Adrenal gland (tissue), 5 donors: ENCODE results near the gene WDR13.

ENCODE experiments used
- POLR2A ChIP-seq, 2 donors: fragments of 450-650 bp; IDR thresholded peaks; one replicate each; pipeline ENCODE4 v1.6.1; 2017; ENCODE audit warnings: antibody characterized with exemption in 2 of 2, mild to moderate bottlenecking in 2 of 2, moderate library complexity in 1 of 2
- TF ChIP-seq, protein P1 (sequence below), 6 experiments: fragments of 450-650 bp in 4 of 6; fragments of 200-600 bp in 2 of 6; sonication (generic) in 1 of 6; IDR thresholded peaks; 1 replicate in 5 of 6; 2 replicates in 1 of 6; pipeline versions ENCODE4 v1.5.1 to v1.8.0; 2016 to 2021; ENCODE audit warnings: antibody characterized with exemption in 6 of 6, mild to moderate bottlenecking in 2 of 6, moderate library complexity in 1 of 6
- donor health status: DM: no; HTN: no; CAD: no.

- no peak for TF ChIP-seq POLR2A (IDR thresholded peaks at IDR 0.05)
- TF ChIP-seq, protein P1, sequence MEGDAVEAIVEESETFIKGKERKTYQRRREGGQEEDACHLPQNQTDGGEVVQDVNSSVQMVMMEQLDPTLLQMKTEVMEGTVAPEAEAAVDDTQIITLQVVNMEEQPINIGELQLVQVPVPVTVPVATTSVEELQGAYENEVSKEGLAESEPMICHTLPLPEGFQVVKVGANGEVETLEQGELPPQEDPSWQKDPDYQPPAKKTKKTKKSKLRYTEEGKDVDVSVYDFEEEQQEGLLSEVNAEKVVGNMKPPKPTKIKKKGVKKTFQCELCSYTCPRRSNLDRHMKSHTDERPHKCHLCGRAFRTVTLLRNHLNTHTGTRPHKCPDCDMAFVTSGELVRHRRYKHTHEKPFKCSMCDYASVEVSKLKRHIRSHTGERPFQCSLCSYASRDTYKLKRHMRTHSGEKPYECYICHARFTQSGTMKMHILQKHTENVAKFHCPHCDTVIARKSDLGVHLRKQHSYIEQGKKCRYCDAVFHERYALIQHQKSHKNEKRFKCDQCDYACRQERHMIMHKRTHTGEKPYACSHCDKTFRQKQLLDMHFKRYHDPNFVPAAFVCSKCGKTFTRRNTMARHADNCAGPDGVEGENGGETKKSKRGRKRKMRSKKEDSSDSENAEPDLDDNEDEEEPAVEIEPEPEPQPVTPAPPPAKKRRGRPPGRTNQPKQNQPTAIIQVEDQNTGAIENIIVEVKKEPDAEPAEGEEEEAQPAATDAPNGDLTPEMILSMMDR (IDR thresholded peaks at IDR 0.05): peak in 1 of 6 experiments; percentile 18
These were observed 20.4 kb downstream of the WDR13 start for GRCh38 chrX:48617542-48618340.
